Measurements from ENCODE around the gene IDUA.
"Not testable (repeated sequence)": the region's sequence is repeated elsewhere in the genome, so short reads cannot be mapped to it uniquely, and the experiment has no call there.

The IDUA gene

GRCh38 chr4:986879-987623 is at the start of gene IDUA:
Gene IDUA, plus strand, starts transcription at chr4:987044. Its CDS starts 41 bp downstream, at chr4:987085.
- DNase-seq = peak; percentile 69

- not testable (repeated sequence) for DNase-seq
Measured at GRCh38 chr4:939508-939907, 47.3 kb upstream of the IDUA start.

GRCh38 chr4:945274-946102 is 41.4 kb upstream of the IDUA start:
- DNase-seq = no peak

- no peak for DNase-seq
Measured at GRCh38 chr4:946103-946450, 40.8 kb upstream of the IDUA start.

GRCh38 chr4:946517-947471 is 40.0 kb upstream of the IDUA start:
- no peak for DNase-seq

- DNase-seq = no peak
Measured at GRCh38 chr4:947491-947971, 39.3 kb upstream of the IDUA start.

- no peak for DNase-seq
Measured at GRCh38 chr4:948101-948935, 38.5 kb upstream of the IDUA start.

GRCh38 chr4:948936-949300 is 37.9 kb upstream of the IDUA start:
- no peak for DNase-seq

- DNase-seq = no peak
Measured at GRCh38 chr4:949656-950055, 37.2 kb upstream of the IDUA start.

GRCh38 chr4:950136-951020 is 36.5 kb upstream of the IDUA start:
- DNase-seq = no peak

- no peak for DNase-seq
Measured at GRCh38 chr4:951186-951585, 35.7 kb upstream of the IDUA start.

GRCh38 chr4:951594-952468 is 35.0 kb upstream of the IDUA start:
- no peak for DNase-seq

- no peak for DNase-seq
Measured at GRCh38 chr4:952881-953573, 33.8 kb upstream of the IDUA start.

- no peak for DNase-seq
Measured at GRCh38 chr4:953574-953915, 33.3 kb upstream of the IDUA start.

GRCh38 chr4:954211-955020 is 32.4 kb upstream of the IDUA start:
- DNase-seq = no peak

- no peak for DNase-seq
Measured at GRCh38 chr4:955161-955921, 31.5 kb upstream of the IDUA start.

- no peak for DNase-seq
Measured at GRCh38 chr4:955931-956381, 30.9 kb upstream of the IDUA start.

Measured in inflammatory macrophage treated with lipopolysaccharide for 4 hours (primary cell).